CD4-positive, alpha-beta T cell treated with Interleukin-2 at 100 ng/mL for 4 hours (primary cell): ENCODE measurements around the gene PTPRO.
A peak's percentile ranks its signal among the peaks of the same experiment; 100 is the strongest.

ENCODE experiments used
- DNase-seq: peaks from one replicate; pipeline ENCODE4 v3.0.0-alpha.2; 2020; ENCODE audit warnings: low spot score

PTPRO gene

DNA sequence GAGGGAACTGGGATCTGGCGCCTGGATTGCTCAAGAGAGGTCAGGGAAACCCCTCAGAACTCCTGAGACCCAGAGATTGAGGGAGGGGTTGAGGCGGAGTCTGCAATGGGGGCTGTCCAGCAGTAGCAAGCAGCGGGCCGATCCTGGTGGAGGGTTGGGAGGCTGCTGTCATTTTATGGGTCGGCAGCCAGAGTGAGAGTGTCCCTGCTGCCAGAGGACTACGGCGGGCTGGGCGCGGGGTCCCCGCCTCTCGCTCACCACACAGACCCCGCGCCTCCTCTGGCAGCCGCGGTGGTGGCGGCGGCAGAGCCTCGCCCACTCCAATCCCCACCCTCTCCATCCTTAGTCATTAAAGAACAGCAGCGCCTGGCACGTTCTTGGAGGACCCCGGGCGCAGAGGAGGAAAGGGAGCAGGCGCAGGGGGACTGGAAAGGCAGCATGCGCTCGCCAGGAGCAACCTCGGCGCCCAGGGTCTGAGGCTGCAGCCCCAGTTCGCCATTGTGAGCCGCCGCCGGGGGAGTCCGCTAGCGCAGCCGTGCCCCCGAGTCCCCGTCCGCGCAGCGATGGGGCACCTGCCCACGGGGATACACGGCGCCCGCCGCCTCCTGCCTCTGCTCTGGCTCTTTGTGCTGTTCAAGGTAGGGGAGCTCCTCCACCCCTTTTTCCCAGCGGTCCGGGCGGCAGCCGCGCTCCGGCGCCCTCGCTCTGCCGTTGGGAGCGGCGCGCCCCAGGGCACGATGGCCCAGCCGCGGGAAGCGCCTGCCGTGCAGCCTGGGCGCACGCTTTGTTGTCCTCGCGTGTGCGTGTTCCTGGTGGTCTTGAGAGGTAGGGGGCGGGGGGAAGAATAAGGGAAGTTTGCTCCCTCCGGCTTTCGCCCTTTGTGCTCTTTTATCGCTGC lies at the start of gene PTPRO:
TSS of gene PTPRO (plus strand) at position 345 of the 898 bp plus-strand sequence.
- DNase-seq, result no peak

DNA sequence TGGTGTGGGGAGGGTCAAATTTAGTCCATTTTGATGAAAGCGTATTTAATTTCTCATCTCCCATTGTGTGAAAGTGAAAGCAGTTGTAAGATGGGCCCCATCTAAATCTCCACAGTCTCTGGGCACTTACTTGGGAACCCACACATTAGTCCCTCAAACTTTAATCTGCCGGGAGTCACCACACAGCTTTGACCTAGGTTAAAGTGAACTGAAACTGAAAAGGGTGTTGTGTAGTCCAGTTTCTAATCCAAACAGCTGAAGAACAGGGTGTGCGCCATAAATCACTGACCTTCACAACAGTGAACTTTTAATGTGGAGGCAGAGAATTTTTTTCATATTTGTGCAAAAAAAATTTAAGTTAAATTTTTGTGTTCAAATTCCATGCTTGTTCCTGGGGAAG lies 48.4 kb upstream of the PTPRO start:
- DNase-seq, result no peak

DNA sequence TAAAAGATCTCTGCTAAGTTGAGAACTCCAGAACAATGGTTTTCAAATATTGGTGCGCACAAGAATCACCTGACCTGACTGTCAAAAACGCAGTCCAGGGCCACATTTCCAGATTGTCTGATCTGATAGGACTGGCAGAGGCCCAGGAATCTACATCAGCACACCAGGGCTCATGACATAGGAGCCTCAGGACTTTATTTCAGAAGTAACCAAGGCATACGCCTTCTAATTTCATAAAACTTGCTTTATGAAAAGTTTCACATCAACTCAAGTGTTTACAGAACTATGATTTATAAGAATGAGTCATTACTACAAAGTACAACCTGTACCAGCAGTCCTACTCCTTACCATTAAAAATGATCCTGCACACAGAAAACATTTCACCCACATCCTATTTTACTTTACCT lies 47.7 kb upstream of the PTPRO start:
- no peak for DNase-seq

DNA sequence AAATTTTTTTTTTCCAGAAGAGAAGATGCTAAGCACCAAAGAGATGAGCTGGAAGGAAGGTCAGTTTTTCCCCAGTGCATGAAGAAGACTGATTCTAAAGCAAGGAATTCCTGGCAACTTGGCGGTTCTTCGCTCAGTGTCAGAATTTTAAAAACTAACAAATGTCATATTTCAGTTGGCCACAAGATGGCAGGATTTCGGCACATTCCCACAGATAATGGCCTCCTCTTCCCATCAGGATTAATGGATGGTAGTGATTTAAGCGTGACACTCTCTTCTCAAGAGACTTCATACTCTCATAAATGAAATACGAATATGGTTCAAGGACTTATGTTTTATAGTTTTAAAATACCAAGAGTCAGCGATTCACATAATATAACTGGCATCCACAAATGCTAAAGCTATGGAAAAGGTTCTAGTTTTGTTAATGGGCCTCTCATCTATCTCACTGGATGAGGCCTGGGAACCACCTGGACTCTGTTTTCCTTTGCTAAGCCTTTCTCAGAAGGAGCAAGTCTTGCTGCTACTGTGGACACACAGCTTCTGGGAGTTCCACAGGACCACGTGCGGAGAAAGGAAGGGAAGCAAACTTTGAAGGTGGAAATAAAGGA lies 46.1 kb upstream of the PTPRO start:
- DNase-seq, result peak; percentile 17

DNA sequence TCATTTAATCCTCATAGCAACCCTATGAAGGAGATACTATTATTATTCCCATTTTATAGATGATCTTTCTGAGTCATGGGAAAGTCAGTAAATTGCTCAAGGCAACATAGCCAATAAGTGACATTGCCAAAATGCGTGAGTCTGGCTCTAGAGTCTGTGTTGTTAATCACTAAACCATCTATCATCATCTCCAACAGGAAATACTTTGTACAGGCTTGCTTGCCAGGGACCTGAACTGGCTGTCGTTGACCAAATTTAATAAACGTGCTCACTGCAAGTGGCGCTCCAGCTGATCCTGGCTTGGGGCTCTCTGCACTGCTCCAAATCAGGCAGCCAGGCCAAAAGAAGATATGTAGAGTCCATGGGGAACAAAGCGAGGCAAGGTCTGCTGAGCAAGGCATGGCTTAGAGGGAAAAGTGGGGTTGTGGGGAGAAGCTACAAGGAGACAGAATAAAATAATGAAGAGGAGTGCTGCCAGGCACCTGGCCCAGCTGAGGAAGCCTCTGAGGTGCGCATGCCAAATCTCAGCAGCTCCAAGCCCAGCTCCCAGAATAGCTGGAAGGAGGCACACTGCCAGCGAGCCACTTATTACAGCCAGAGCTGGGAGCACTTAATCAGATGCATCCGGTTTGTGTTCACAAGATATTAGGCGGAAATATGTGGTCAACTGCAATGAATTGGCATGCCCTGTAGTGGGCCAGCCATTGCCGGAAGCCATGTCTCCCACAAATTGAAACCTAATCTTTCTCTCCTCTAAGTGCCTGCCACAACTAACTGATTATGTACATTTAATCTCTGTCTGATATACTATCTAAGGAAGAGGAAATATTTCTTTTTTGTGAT lies 43.3 kb upstream of the PTPRO start:
- peak; percentile 15 for DNase-seq

DNA sequence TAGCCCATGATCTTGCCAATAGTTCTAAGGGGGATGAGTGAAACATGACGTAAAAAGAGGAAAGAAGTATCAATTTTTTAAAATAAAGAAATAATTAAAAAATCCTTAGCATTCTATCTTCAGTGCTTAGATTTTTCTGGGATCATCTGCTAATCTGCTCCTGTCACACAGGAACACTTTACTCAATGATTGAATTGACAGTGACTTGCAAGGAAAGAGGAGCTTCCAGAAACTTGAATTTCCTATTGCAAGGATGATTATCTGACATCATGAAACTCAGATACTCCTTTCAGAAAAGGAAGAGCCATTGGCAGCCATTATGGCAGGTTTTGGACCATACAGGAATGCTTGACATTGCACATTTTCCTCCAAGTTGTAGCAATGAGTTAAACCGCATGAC lies 41.4 kb upstream of the PTPRO start:
- no peak for DNase-seq

DNA sequence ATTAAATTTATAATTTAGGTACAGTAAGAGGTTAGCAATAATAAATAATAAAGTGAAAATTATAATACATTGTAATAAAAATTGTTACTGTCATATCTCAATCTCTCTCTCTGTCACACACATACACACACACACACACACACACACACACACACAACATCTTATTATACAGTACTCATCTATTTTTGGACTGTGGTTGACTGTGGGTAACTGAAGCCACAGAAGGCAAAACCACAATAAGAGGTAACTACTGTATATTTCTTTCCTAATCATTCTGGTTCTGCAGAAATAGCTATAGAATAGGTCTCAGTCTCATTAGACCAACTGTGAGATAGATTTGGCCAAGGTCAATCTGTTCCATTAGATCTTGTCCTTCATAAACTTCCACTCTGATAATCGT lies 33.1 kb upstream of the PTPRO start:
- no peak for DNase-seq

DNA sequence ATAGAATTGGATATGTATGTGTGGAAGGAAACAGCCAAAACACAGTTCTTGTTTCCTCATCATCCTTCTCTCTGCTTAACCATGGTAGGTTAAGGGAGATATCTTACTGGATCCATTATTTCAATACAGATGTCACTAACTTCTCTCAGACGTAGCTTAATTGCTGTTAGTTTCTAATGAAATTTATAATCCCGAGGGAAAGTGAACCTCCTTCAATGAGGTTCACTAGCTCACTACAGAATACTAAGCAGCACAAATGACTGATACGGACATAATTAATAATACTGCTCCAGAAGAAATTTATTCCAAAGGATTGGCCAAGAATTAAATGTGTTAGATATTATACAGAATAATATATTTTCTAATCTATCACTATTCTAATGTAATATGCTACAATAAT lies 28.6 kb upstream of the PTPRO start:
- DNase-seq, result no peak

DNA sequence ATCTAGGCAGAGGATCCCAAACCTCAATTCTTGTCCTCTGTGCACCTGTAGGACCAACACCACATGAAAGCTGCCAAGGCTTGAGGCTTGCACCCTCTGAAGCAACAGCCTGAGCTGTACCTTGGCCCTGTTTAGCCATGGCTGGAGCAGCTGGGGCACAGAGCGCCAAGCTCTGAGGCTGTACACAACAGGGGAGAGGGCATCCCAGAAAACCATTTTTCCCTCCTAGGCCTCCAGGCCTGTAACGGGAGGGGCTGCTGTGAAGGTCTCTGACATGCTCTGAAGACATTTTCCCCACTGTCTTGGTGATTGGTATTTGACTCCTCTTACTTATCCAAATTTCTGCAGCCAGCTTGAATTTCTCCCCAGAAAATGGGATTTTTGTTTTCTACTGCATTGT lies 22.4 kb upstream of the PTPRO start:
- no peak for DNase-seq

DNA sequence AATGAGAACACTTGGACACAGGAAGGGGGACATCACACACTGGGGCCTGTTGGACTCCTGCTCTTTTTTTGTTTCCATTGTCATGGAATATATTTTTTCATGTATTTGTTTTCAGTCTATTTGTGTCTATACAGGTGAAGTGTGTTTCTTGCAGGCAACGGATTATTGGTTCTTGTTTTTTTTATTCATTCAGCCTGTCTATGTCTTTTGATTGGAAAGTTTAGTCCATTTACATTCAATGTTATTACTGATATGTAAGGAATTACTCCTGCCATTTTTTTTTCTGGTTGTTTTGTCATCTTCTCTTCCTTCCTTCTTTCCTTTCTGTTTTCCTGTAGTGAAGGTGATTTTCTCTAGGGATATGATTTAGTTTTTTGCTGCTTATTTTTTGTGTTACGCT lies 18.0 kb upstream of the PTPRO start:
- no peak for DNase-seq

DNA sequence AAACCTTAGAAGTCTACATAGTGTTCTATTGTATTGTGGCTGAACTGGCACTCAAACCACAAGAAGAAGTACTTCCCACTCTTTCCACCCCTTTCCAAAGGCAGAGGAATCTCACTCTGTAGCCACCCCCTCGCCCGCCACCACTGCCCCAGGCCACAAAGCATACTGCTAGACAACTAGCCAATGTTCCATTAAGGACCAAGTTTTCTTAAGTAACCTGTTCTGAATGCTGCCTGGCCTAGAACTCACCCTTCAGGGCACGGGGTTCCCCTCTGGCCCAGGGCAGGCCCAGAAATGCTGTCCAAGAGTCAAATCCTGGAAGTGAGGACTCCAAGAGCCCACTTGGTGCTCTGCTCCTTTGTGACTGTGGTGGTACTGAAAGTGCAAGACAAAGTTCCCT lies 15.7 kb upstream of the PTPRO start:
- DNase-seq, result no peak

DNA sequence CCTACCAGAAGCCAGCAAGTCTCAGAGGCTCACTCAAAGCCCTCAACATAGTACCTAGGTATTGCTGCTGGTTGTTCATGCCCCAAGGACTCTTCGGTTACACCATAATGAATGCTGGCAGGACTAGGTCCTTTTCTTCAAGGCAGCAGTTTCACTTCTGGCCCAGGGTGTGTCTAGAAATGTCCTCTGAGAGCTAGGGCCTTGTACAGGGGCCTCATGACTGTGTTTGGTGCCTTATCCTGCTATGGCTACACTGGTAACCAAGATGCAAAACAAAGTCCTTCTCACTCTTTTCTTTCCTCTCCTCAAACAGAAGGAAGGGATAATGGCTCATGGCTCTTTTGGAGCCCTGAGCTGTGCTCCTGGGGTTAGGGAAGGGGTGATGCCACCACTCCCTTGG lies 15.2 kb upstream of the PTPRO start:
- DNase-seq, result no peak

DNA sequence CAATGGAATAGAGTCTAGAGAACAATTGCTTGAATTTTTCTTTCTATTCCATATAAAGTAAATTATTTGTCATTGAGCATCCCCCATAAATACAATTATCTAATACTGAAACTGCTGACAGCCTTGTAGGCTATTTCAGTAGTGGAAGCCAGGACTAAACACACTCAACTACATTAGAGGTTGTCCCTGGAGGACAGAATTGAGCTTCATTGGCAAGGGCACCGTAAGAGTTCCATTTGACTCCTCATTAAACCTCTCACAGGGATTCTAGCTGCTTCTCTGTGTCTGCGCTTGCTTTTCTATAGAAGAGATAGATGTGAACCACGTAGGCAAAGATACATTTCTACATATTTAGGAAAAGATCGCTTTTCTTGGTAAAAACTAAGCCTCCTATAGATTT lies 3.5 kb upstream of the PTPRO start:
- no peak for DNase-seq

DNA sequence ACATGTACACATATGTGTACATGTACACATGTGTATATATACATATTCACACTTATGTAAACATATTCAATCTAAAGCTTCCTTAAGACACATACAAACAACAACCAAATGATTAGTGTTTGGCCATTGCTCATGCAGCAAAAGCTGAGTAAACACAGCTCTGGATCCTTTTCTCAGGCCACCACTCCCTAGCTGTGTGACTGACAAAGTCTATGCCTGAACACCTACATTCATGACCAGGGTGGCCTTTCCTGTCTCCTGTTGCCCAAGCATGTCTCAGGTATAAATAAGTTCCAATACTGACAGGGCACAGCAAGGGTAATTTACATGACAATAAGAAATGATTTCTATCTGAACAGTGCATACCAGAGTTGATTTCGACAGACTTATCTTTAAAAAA lies 1.4 kb upstream of the PTPRO start:
- no peak for DNase-seq

DNA sequence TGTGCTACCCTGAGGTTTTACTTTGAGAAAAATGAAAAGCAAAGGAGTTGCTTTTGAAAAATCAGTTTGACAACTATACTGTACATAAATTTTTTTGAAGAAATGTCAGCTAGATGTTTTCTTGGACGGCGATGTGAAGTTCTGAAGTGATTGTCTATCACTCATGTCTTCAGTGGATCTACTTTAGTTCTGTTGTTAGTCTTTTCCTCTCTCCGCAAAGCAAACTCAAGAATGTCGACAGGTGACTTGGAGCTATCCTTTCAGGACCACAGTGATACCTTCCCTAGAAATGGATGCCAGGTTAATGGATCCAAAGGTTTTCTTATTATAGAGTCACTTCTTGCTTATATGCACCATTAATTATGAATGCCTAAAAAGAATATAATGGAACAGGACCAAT lies 1.2 kb downstream of the PTPRO start:
- DNase-seq, result no peak

DNA sequence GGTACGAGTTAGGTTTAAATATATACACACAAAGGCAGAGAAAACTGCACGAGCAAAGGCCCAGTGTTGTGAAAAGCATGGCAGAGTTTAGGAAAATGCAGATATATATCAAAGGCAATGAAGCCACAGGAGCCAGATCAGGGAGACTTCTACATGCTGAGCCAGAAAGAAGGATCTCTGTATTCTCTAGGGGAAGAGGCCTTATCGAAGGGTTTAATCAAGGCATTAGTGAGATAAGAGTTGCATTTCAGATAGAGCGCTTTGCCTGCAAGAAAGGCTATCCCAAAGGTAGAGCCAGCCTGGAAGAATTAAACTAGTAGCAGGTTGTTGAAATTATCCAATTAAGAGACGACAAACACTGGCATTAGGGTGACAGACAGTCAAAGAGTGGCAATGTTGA lies 7.6 kb downstream of the PTPRO start:
- no peak for DNase-seq

DNA sequence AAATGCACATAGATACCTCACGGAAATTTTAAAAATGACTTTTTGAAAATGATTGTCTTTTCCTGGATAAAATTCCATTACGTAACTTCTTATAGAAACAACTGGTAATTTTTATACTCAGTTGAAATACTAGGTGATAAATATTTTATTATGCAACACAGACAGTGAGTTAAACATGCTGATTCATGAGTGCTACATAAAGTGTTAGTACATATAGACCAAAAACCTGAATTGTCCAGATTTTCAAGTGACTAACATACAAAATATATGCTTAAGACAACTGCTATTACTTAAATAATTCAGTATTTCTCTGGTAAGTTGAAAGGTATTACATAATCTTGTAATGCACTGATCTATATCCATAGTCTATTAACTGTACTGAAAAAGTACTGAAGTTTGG lies 11.9 kb downstream of the PTPRO start:
- DNase-seq, result no peak

DNA sequence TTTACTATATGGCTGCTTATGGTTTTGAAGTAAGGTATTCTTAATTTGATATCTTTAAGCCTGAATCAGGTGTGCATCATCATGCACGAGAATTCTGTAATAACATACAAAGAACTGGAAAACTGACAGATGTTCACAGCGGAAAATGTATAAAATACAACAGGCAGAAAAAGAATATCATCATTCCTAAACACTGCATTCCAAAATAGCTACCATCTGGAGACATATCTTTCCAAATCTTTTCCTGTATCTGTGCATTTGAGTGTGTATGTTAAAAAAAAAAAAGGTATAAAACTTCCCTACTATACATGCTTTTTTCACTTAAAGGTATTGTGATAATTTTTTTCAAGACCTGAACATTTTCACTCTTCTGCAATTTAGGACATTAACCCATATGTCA lies 13.7 kb downstream of the PTPRO start:
- no peak for DNase-seq

DNA sequence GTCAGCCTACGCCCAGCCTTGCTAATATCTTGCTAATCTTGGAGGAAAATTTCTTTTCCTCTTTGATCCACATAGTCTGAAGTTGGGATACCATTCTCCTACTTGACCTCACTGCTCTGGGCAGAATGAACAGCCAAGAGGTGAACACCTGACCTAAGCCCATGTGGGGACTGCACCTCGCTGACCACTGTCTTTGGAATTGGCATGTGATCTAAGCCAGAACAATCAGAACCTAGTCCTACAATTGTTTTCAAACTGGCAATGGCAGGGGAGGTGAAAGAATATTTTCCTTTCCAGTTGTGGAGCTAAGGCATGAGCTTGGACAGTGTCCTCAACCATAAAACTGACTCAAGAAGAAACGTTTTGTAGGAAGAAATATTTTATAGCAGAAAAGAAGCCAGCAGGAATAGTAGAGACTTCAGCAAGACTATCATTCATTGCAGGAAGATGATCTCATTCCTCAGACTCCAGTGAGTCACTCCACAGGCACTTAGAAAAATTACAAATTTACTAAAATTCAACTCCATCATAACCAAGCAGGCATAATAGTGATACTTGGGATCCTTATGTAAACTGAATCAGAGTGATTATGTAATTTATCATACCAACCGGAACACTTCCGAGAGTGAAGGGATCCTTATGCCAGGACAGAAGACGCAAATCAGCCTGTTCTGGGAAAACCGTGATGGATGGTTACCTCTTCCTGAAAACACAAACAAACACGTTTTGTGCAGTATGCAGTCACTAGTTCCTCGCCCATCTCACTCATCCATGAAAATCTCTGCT lies 14.7 kb downstream of the PTPRO start:
- DNase-seq, result no peak

DNA sequence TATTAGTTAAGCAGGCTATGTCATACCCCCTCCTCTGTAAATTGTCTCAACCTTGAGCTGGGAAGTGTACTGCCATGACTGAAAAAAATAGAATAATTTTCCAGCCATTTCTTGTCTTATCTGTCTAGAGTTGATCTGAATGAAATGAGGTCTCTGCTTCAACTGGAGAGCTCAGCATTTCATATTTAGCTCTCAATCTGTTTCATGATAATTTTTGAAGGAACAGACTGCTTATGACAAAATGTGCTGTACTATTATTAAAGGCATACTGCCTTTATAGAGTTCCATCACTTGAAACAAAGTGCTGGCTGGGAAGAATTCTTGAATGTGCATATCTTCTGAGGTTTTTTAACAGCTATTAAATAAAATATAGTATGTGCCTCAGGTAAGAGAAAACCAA lies 19.1 kb downstream of the PTPRO start:
- DNase-seq, result no peak

DNA sequence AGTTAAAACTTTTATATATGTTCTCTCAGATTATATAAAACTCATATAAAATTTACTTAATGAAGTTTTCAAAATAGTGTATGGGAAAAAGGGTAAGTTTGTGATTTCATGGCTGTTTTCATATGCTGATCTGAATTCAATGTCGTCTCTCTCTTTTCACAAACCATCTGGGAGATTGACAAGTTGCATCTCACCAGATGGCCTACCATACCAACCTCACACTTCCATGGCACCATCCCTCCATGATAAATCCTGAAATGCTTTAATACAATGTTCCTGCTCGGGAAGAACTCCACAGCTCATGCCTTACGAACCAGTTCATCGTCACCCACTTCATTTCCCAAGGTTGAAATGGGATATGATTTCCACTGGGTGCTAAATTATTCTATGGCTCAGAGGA lies 22.3 kb downstream of the PTPRO start:
- no peak for DNase-seq

DNA sequence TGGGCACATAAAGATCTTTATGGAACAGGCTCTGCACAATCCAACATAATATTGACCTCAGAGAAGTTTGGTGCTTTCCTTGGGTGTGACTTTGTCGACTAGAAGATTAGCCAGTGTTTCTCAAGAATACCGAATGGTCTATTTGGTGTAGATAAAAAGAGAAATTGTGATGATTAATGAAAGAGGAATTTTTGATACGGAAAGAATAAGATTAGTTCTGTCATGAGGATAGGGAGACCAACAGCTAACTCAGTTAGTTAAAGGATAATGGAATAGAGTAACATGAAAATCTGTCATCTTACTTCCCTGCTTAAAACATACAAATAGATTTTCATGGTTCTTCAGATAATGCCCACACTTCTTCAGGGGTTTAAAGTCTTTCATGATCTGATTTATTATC lies 24.2 kb downstream of the PTPRO start:
- DNase-seq, result no peak
